Astrocyte of the cerebellum (primary cell): ENCODE results near the gene DPP7.
"Not testable (repeated sequence)": the region's sequence is repeated elsewhere in the genome, so short reads cannot be mapped to it uniquely, and the experiment has no call there.

Experiments
- DNase-seq: peaks from one replicate; pipeline ENCODE4 v3.0.0-alpha.2; 2011; ENCODE audit warnings: low read depth
- H3K4me3 ChIP-seq: 2 replicates; pipeline ENCODE4 v1.5.1; 2011; ENCODE audit warnings: mild to moderate bottlenecking, low read depth, low read length, moderate library complexity
- in situ Hi-C: cut with HindIII; loops from 2 replicates; pipeline ENCODE4 v1.10.0; 2017; ENCODE audit warnings: low sequenced_read_pairs
- TF ChIP-seq, protein P1 (sequence below): IDR thresholded peaks from 2 replicates; pipeline ENCODE4 v1.5.1; 2012; ENCODE audit warnings: low read length, low read depth, moderate library complexity, mild to moderate bottlenecking; ENCODE audit errors: missing control alignments

The DPP7 gene

DNA sequence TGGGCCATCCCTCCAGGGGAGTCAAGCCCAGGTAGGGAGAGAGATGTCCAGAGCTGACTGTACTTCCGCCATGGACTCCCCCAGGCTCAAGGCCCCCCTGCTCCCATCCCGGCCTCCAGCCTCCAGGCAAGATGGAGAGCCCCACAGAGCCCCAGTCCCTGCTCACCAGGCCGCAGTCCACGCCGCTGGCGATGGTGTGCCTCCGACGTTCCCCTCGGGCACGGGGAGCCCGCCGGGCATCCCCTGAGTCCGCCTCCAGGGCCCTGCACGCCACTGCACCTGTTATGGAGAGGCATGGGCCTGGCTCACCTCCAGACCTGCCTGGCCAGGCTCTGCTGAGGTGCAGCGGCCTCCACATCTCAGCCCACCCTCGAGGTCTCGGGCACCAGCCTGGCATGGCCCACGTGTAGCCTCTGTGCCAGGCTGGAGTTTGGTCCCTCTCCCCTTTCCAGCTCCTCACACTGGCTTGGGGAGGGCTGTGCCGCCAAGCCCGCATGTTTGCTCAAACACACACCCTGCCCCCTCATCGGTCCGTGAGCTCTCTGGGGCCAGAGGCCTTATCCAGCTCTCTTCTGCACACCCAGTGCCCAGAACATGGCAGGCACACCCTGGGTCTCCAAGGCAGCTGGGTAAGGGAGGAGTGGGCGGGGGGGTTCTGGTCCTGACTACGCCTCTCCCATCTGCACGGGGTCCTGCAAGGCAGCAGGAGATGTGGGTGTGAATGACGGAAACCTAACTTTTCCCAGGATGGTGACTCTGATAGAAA lies 48.3 kb downstream of the DPP7 start:
- in situ Hi-C loops, result no loop called here
- DNase-seq, result no peak
- TF ChIP-seq, protein P1, sequence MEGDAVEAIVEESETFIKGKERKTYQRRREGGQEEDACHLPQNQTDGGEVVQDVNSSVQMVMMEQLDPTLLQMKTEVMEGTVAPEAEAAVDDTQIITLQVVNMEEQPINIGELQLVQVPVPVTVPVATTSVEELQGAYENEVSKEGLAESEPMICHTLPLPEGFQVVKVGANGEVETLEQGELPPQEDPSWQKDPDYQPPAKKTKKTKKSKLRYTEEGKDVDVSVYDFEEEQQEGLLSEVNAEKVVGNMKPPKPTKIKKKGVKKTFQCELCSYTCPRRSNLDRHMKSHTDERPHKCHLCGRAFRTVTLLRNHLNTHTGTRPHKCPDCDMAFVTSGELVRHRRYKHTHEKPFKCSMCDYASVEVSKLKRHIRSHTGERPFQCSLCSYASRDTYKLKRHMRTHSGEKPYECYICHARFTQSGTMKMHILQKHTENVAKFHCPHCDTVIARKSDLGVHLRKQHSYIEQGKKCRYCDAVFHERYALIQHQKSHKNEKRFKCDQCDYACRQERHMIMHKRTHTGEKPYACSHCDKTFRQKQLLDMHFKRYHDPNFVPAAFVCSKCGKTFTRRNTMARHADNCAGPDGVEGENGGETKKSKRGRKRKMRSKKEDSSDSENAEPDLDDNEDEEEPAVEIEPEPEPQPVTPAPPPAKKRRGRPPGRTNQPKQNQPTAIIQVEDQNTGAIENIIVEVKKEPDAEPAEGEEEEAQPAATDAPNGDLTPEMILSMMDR, result no peak
- no peak overlapping the region for H3K4me3 ChIP-seq

DNA sequence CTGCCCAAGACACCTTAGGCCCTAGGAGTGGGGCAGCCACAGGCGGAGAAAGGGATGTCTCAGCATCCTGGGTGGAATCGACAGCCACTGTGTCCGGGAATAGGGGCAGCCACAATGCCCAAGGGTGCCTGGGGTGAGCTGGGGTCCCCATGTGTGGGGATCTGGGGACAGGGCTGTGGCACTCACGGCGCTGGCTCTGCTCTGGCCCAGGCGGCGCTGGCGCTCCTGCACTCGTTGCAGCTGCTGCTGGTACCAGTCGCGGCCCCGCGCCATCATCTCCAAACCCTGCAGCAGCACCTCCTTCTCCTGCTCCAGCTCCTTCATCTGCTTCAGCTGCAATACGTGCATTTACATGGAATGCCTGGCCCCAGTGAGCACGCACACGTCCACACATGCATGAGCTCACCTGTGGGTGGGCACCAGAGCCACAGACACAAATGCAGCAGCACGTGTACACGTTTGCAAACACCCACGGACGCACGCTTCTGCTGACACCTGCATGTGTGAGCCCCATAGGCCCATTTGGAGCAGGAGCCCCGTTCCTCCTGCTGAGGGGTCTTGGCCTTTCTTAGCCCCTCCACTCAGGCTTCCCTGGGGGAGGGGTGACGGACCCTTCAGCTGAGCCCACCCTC lies 49.1 kb downstream of the DPP7 start:
- in situ Hi-C loops, result no loop called here
- TF ChIP-seq, protein P1, result no peak
- no peak for DNase-seq
- no peak overlapping the region for H3K4me3 ChIP-seq

DNA sequence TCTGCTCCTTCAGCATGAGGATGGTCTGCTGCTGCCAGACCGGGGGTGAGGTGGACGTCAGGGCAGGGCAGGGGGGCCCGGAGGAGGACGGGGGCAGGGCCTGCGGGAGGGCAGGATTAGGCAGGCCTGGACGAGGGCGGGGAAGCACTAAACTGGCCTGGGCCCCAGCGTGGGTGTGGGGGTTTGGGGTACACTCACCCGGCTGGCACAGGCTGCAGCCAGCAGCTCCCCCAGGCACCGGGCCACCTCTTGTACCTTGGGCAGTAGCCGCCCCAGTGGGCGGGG lies 49.7 kb downstream of the DPP7 start:
- no peak for DNase-seq
- H3K4me3 ChIP-seq, result no peak overlapping the region
- in situ Hi-C loops, result no loop called here
- TF ChIP-seq, protein P1, result no peak

DNA sequence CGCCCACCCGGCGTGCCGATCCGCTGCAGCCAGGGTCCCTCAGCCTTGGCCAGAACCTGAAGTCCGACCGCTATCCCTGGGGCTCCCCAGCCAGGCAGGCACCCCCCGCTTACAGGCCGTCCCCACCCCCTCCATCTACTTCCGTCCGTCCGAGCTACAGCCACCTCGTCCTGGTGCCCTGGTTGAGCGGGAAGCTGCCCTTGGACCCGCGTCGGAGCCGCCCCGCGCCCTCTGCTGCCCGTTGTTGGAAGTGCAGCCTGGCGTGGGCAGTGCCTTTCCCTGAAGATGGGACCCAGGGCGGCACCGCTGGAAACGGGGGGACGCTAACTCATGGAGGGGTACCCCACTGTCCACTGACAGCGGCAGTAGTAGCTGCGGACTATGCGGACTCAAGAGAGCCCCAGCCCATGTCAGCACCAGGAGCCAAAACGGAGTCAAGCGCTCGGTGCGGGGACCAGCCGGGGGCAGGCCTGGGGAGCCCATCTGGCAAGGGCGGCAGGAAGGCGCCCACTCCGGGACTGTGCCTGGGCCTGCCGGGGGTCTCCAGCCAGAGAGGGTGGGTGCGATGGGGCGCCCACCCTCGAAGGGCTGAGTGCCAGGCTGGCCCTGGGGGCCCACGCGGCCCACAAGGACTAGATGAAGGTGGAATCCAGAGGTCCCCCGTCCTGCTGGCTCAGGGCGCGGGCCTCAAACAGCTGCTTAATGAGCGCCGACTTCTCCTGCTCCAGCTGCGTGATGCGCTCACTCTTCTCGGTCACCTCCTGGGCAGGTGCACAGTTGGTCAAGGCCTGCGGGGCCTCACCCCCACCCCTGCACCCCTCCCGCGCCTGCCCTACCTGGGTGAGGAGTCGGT lies 50.3 kb downstream of the DPP7 start:
- in situ Hi-C loops, result no loop called here
- TF ChIP-seq, protein P1, result peak; percentile 94
- H3K4me3 ChIP-seq, result no peak overlapping the region
- no peak for DNase-seq

DNA sequence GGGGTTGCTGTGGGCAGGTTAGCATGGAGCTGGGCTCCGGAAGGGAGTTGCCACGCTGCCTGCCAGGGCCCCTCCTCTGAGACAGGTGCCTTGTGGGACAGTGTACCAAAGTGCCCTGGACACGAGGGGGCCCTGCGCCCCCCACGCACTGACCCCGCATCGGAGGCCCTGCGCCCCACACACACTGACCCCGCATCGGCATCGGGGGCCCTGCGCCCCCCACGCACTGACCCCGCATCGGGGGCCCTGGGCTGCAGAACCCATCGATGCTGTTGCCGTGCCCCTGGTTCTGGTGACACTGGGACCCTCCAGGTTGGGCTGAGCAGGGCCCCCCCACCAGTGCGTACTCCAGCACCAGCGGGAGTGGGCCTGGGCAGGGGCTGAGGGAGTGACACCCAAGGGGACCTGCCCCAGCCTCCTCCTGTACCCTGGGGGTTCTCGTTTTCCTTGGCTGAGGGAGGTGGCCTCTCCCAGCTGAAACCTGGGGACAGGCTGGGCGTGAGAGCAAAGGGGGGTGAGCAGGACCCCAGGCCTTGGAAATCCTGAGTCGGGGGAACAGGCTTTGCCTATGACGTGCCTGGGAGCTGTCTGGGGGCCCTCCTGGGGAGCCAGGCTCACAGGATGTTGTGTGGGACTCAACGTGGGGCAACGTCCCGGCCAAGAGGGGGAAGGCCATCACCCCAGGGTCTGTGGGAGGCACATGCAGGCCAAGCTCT lies 51.1 kb downstream of the DPP7 start:
- DNase-seq, result no peak
- in situ Hi-C loops, result no loop called here
- H3K4me3 ChIP-seq, result no peak overlapping the region
- TF ChIP-seq, protein P1, result no peak

DNA sequence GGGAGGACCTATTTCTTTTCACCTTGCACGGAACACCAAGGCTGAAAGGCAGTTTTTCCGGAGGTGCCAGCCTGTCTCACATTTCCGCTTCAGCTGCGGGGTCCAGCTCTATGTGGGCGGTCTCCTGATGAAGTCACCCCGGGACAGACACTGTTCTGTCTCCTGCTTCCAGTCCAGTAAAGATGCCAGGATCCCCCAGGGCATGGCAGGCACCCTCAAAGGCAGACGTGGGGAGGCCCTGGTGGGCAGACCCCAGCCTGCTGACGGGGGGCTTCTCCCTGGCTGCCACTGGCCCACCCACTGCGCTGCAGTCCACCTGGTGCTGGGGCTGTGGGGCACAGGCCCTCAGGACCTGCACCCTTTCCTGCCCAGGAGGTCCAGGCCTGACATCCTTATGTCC lies 51.7 kb downstream of the DPP7 start:
- DNase-seq, H3K4me3 ChIP-seq, in situ Hi-C loops: not testable (repeated sequence)
